Skin epidermis (tissue), 12 donors: ENCODE data around the gene RSU1.

ENCODE experiments used
- H3K27ac ChIP-seq, 21 experiments: fragments of 200-600 bp; sonication (generic) in 11 of 21; one replicate each; pipeline ENCODE4 v1.5.0; 2020; ENCODE audit warnings: mild to moderate bottlenecking in 3 of 21, inconsistent platforms in 2 of 21, moderate library complexity in 2 of 21
- H3K4me3 ChIP-seq, 7 experiments: fragments of 200-600 bp; sonication (generic) in 2 of 7; one replicate each; pipeline ENCODE4 v1.5.0; 2020; ENCODE audit warnings: inconsistent platforms in 2 of 7, mild to moderate bottlenecking in 2 of 7, moderate library complexity in 1 of 7

The RSU1 gene

DNA sequence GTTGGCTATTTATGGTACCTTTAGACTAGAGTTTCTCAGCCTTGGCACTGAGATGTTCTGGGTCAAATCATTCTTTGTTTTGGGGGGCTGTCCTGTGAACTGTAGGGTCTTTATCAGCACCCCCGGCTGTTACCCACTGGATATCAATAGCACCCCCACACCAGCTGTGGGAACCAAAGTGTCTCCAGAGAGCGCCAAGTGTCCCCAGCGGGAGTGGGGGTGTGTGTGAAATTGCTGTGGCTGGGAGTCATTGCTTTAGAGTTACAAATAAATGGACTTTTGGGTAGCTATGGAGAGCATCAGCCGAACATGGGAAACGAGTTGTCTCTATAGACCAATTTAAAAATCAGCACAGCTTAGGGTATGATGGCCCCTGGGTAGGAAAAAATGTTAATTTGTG, 184.2 kb downstream of the RSU1 start:
- no peak overlapping the region for H3K4me3 ChIP-seq
- H3K27ac ChIP-seq: no peak overlapping the region

DNA sequence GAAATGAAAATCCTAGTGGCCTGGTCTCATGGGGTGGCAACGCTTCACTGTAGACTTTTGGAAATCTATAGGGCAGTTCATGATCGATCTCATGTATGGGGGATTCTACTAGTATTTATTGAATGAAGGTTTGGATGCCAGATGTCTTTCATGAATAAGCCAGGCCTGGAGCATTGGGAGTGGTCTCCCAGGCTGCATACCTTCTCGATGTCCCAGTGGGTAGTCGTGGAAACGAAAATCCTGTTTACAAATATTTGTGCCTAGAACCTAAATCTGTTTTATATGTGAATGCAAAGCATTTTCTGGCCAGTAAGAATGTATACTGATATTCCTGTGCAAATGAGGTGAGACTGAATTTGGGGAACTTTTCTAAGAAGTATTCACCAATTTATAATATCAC, 190.5 kb downstream of the RSU1 start:
- Histone ChIP-seq H3K4me3 (no peak overlapping the region), H3K27ac (no peak overlapping the region)

DNA sequence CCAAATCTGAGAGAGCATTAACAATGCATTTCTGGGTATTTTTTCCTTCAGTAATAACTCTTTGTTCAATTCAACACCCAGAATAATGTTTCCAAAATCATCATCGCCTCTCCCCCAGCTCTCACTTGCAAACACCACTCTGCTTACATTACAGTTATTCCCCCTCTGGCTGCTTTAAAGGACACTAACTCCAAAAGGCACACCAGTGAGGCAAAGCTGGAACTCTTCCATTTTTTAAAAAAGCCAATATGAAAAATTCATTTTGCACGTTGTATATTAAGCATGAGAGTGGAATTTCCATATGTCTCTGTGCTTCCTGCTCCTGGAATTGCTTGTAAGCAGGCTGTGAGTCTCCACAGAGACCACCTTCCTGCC, 204.3 kb downstream of the RSU1 start:
- H3K4me3 ChIP-seq: no peak overlapping the region
- H3K27ac ChIP-seq: no peak overlapping the region

DNA sequence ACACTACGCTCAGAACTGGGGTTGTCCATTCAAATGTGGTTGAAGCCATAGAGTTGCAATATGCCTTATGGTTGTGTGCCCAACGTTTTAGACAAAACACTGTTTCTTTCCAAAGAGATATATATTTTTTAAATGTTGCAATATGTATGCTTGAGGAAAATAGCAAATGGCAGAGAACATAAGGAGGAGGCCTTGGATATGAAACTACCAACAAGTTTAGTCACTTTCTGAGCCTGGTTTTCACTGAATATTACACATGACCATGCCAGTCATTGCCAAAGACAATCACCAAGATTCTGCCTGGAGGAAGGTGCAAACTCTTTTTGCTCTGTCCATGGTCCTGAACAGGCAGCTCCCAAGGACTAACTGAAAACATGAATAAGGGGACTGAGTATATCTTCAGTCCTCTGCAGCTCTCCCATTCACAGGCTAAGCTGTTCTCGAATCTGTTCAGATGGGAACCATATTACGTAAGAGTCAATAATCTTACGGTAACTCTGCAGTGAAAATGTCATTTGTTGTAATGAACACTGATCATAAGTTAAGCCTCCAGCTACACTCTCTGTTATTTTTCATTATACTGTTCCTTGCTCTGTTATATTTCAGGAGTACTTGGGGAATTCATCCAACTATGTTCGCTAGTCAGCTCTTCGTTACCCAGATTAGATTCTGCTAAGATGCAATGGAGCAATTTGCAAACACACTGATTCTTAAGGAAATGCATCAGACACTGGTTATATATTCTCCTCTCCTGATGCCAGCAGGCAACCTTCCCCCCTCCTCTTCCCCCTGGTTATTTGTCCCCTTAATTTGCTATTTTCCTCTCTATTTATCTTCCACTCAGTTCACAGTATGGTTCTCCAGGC, 204.9 kb downstream of the RSU1 start:
- H3K4me3 ChIP-seq: no peak overlapping the region
- H3K27ac ChIP-seq: no peak overlapping the region

DNA sequence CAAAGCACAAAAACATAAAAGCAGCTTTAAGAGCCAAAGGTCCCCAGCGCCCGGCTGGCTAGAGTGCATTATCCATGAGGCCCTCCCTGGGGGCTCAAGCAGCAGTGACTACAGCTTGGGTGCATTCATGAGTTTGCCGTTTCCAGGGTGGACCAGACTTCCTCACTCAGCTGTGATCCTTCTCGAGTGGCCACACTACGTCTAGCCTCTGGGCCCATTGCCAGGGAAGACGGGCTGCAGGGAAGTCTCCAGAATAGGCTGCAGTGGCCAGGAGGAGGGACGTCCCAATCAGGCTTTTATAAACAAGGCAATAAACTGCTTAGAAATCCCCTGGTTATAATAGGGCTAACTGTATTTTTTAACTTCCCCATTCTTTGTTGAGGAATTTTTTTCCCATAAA, 206.2 kb downstream of the RSU1 start:
- no peak overlapping the region for H3K4me3 ChIP-seq
- no peak overlapping the region for H3K27ac ChIP-seq

DNA sequence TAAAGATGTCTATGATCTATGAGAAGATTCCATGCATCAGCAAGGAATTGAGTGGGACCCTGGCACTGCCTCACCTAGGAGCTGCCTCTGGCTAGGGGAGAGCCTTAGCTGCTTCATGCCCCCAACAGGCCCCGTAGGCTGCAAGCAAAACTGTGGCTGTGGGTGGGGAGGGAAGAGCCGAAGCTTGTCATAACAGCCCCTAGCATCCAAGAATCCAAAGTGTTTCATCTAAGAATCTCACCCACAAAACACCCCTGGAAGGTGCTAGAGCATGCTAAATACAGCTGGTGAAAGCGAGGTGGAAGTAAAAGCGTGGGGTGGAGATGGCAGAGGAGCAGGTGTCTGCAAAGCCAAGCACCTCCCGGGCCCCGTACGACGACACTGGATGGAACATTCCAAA, 208.0 kb downstream of the RSU1 start:
- H3K27ac ChIP-seq: no peak overlapping the region

DNA sequence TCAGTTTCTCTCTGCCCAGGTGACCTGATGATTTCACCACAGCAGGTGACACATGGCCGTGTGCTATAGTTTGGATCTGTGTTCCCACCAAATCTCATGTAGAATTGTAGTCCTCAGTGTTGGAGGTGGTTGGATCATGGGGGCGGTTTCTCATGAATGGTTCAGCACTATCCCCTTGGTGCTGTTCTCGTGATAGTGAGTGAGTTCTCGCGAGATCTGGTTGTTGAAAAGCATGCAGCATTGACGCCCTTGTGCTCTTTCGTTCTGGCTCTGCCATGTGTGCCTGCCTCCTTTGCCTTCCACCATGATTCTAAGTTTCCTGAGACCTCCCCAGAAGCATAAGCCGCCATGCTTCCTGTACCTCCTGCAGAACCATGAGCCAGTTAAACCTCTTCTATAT, 210.3 kb downstream of the RSU1 start:
- Histone ChIP-seq H3K27ac (no peak overlapping the region), H3K4me3 (no peak overlapping the region)

More for the DNA sequence above, 208.0 kb downstream of the RSU1 start:
- no peak overlapping the region for H3K4me3 ChIP-seq

DNA sequence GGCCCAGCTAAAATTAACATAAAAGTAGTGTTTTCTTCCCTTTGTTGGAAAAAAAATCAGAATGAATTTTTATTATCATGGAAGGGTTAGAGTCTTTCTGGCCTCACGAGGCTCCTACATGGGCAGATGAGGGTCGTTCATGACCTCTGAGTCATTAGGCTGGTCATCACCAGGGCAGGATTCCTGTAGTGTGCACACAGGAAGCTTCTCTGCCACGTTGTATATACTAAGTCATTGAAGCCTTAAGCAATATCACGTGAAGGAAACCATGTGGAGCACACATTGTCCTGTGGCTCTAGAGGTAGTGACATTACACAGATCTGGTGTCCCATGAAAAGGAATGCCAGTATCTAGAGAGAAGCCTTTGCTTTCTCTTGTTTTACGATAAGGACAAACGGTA, 210.8 kb downstream of the RSU1 start:
- H3K27ac ChIP-seq: no peak overlapping the region
- no peak overlapping the region for H3K4me3 ChIP-seq

DNA sequence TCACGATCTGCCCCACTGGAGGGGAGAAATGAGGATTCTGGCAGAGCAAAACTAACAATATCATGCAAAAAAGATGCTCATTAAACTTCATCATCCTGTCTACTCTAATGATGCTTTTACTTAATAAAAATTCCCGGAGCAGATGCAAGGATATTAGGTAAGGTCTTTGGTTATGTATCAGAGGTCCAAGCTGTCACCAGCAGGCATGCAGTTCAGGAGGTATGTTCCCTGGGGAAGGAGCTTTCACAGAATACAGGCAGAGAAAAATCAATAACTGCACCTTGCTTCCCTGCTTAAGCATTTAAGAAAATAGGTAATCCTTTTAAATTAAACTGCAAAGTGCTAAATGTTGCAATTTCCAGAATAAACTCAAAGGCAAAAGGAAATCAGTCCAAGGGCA, 213.9 kb downstream of the RSU1 start:
- no peak overlapping the region for H3K4me3 ChIP-seq
- no peak overlapping the region for H3K27ac ChIP-seq

DNA sequence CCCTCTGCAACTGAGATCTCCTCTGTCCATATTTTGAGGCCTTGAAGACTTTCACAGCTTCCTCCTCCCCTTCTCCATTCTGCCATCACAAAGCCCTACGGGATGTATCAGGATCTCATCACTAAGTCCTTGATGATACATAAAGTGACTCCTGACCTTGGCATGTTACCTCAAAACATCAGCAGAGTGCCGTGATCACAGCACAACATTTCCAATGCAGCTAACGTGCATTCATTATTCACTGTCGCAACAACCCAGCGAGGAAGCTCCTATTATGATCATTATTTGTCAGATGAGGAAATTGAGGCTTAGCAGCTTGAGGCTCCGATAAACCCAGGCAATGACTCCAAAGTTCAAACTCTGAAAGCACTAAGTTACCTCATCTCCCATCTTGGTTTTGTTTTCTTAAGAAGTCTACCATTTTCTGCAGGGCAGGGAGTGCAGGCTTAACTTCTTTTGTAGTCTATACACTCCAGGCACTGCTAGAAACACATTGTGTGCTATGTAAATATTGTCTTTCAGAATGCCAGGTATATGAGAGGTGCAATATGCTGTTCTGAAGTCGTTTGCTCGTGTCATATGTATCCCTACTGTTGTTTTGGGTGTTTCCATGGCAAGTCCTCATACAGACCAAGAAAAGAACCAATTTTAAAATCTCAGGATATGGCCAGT, 215.0 kb downstream of the RSU1 start:
- no peak overlapping the region for H3K27ac ChIP-seq
- no peak overlapping the region for H3K4me3 ChIP-seq

DNA sequence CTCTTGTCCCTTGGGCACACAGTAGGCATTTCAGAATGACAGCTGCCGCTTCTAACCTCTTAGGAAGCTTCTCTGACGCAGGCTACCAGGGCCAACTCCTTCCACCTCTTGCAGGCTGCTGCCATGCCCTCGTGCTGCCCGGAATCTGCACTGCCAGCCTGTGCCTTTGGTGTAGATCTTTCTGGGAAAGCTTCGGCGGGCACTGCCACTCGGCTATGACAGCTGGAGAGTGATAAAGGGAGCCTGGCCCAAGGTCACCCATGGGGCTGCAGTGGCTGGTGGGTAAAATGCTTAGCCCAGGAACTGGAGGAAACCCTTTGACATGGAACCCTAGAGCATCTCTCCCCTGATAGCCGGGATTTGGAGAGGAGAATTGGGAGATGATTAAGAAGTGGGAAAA, 217.6 kb downstream of the RSU1 start:
- Histone ChIP-seq H3K4me3 (no peak overlapping the region), H3K27ac (no peak overlapping the region)

DNA sequence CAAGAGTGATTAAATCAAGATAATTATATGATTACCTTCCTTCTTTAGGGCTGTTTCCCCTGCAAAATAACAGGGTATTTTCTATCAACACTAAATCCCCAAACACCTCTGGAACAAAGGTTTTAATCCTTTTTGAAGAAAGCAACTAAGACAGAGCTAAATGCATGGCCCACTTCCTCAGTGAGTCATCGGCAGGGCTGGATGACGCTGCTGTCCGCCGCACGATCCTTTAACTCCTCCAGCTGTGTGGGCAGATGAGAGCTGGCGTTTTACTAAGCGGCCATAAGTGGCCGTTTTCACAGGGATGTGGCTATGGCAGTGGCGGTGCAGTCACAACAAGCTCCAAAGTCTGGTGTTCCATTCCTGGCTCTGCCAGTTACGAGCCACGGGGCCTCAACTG, 219.6 kb downstream of the RSU1 start:
- no peak overlapping the region for H3K4me3 ChIP-seq
- no peak overlapping the region for H3K27ac ChIP-seq

DNA sequence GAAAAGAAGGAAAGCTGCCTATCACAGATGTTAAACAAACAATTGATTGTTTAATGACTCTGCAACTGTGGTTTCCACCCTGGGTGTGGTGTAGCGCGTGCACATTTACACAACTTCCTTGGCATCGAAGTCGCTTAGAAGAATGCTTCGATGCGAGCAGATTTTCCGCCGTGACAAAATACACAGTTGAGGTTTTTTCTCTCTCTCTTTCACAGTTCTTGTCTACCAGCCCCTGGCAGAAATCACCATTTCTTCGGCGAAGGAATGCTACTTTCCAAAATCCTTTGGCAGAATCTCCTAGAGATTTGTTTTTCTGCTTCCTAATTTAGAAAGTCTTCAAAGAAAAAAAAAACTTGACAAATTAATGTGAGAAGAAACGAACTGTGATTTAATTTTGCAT, 224.8 kb downstream of the RSU1 start:
- H3K27ac ChIP-seq: peak overlapping the region in 1 of 21 experiments; percentile 18
- H3K4me3 ChIP-seq: no peak overlapping the region

DNA sequence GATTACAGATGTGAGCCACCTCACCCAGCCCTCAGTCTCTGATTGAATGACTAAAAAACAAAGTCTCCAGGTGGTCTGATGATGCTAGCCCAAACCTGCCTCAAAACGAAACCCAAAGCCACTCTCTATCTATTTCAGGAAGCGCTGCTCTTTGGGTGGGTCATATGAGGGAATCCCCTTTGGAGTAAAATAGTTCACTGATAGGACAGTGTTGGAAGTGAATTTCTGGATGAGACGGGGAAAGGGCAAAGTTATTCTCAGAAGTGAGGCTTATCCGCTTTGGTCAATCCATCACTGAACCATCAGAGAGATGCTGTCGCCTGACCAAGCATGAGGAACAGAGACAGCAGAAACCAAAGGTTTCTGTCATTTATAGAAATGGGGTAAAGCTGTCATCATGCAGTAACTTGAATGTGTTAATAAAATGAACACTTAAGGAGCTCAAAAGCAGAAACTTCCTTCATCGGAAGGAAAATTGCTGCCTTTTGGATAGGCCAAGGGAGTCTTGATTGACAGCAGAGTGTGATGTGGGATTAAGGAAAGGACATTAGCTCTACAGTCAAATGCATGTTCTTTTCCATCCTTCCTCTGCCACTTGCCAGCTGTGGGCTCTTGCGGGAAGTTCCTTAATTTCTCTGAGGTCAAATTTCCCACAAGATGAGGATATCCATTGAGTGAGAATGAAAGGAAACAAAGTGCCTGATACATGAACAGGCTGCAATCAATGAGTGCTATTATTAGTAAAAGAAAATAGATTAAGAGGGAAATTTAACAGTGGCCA, 230.7 kb downstream of the RSU1 start:
- Histone ChIP-seq H3K4me3 (no peak overlapping the region), H3K27ac (no peak overlapping the region)

DNA sequence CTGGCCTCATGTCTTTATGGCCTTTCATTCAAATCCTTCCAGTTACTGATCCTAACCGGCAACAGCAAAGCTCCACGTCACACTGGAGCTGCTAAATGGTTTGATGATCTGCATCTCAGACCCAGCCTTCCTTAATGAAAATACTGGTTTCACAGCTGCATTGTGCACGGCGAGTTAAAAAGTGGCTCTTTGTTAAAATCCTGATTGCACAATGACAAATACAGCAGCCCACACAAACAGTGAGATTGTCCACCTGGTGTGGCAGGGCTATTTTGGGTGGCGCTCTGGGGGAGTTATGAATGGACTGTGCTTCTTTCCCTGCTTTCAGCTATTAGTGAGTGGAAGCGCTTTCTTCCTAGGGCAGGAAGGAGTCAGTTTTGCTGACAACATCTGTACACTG, 232.1 kb downstream of the RSU1 start:
- H3K4me3 ChIP-seq: no peak overlapping the region
- no peak overlapping the region for H3K27ac ChIP-seq

DNA sequence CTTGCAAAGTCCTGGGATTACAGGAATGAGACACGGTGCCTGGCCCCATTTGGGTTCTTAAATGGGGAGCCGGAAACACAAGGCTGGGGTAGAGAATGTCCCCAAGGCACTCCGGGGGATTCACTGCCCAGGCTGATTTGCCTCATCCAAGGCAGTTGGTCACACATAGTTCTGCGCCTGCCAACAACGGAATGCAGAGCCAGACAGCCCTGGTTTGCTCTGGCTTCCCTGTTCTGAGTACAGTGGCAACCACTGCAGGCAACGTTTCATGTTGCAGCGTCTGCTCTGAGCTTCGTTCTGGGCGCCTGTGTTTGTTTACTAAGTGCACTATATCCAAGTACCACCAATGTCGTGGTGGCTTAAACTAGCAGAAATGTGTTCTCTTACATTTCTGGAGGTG, 233.8 kb downstream of the RSU1 start:
- Histone ChIP-seq H3K27ac (no peak overlapping the region), H3K4me3 (no peak overlapping the region)

DNA sequence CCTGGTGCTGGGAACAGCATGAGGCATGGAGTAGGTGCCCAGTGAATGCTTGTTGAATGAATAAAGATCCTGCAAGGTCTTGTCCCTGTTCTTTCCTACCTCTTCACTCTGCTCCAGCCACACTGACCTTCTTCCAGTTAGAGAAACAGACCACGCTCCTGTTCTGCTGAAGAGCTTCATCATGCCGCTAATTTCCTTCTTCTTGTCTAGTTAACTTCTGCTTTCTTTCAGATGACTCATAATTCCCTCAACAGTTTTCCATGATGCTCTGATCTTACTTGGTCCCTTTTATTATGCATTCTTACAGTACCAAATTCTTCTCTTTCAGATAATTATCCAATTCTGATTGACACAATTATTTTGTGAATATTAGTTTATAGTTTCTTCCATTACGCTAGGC, 236.0 kb downstream of the RSU1 start:
- Histone ChIP-seq H3K4me3 (no peak overlapping the region), H3K27ac (no peak overlapping the region)

DNA sequence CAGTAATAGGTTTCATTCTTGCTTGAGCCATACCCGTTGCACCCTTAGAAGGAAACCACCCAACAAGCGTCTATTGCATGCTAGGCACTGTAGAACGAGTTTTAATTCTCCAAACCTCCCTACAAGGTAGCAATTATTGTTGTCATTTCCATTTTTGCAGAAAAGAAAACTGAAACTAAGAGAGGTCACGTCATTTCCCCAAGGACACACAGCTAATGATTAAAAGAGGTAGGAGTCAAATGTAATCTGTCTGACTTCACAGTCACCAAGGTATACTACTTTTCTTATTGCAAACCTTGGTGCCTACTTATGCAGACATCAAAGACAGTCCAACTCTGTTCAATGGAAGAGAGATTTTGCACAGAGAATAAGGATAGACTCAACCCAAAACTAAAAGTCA, 246.5 kb downstream of the RSU1 start:
- H3K27ac ChIP-seq: no peak overlapping the region
- no peak overlapping the region for H3K4me3 ChIP-seq

DNA sequence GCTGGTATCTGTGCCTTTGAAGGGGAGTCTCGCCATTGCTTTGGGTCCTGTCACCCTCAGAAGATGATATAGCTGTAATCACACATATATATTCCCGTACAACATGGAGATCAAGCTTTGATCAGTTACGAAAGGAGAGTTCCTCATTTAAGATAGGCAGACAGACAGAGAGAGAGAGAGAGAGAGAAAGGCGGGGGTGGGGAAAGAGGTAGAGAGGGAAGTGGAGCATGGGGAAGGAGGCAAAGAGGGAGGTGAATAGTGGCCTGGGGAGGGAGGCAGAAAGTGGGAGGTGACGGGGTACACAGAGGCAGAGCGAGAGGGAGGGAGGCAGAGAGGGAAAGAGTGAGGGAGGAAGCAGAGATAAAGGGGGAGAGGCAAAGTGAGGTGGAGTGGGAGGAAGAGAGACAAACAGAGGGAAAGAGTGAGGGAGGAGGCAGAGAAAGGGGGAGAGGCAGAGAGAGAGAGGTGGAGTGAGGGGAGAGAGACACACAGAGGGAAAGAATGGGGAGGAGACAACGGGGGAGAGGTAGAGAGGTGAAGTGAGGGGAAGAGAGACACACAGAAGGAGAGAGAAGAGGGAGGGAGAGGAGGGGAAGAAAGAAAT, 250.9 kb downstream of the RSU1 start:
- Histone ChIP-seq H3K27ac (no peak overlapping the region), H3K4me3 (no peak overlapping the region)

DNA sequence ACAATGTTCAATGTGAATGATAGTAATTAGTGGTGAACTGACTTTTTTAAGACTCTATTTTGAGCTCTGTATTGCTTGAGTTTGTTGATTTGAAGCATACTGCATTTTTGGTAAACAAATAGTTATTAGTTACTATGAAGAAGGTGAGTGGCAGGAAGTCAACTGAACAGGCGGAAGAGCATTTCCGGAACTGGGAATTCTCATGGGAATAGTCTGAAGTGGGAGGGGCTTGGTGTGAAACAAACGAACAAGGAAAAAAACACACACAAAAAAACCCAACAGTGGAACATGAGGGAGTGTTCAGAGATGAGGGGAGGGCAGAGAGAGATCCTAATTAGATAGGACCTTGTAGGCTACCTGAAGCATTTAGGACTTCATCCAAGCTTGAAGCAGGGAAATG, 251.6 kb downstream of the RSU1 start:
- H3K27ac ChIP-seq: no peak overlapping the region
- no peak overlapping the region for H3K4me3 ChIP-seq
